CD4-positive, CD25-positive, alpha-beta regulatory T cell (primary cell): ENCODE measurements around the gene CAMKMT. TPM values are rescaled to one million over a fixed set of nuclear protein-coding genes. Genes with fewer than 3 reads are reported as not detected.
A peak's percentile ranks its signal among the peaks of the same experiment; 100 is the strongest.

Source experiments
- ATAC-seq, 2 donors: fragments of 150-1000 bp; cut with Tn5 transposase; one replicate each; pipeline ENCODE4 v1.10.0; 2021; ENCODE audit warnings: low read depth in 2 of 2, moderate number of reproducible peaks in 2 of 2, moderate library complexity in 1 of 2
- DNase-seq, 3 donors: peaks; one replicate each; pipeline versions ENCODE4 v3.0.0 to v3.0.0-alpha.2; 2012 to 2022; ENCODE audit warnings: mixed read lengths in 1 of 3
- H3K27ac ChIP-seq: one replicate; pipeline ENCODE4 v1.7.0; 2013; ENCODE audit warnings: mild to moderate bottlenecking, low read length; ENCODE audit not compliant: insufficient read depth, poor library complexity, severe bottlenecking
- H3K27me3 ChIP-seq: one replicate; pipeline ENCODE4 v1.7.0; 2013; ENCODE audit warnings: low read length; ENCODE audit not compliant: control insufficient read depth, insufficient read depth
- H3K36me3 ChIP-seq: one replicate; pipeline ENCODE4 v1.7.0; 2013; ENCODE audit warnings: mild to moderate bottlenecking, low read length, moderate library complexity; ENCODE audit not compliant: control insufficient read depth, insufficient read depth
- H3K4me1 ChIP-seq: 2 replicates; pipeline ENCODE4 v1.7.0; 2013; ENCODE audit warnings: mild to moderate bottlenecking, low read length; ENCODE audit not compliant: insufficient read depth, control insufficient read depth, poor library complexity, severe bottlenecking
- H3K4me3 ChIP-seq: one replicate; pipeline ENCODE4 v1.7.0; 2013; ENCODE audit warnings: low read depth, mild to moderate bottlenecking, low read length, moderate library complexity
- H3K9me3 ChIP-seq, 2 experiments: 1 replicate in 1 of 2; 2 replicates in 1 of 2; pipeline ENCODE4 v1.7.0; 2013; ENCODE audit warnings: low read length in 2 of 2, mild to moderate bottlenecking in 1 of 2, moderate library complexity in 1 of 2; ENCODE audit not compliant: control insufficient read depth in 2 of 2
- H3K27ac Mint-ChIP-seq, 3 donors: one replicate each; pipeline ENCODE4 v1.8.0; 2020 to 2022; ENCODE audit warnings: mild to moderate bottlenecking in 3 of 3, mixed read lengths in 3 of 3, moderate library complexity in 2 of 3
- H3K27me3 Mint-ChIP-seq: one replicate; pipeline ENCODE4 v1.8.0; 2022; ENCODE audit warnings: mild to moderate bottlenecking, mixed read lengths
- H3K36me3 Mint-ChIP-seq: one replicate; pipeline ENCODE4 v1.8.0; 2020; ENCODE audit warnings: mixed read lengths
- H3K4me1 Mint-ChIP-seq, 4 donors: one replicate each; pipeline ENCODE4 v1.8.0; 2020 to 2022; ENCODE audit warnings: mixed read lengths in 4 of 4, mild to moderate bottlenecking in 1 of 4
- H3K4me3 Mint-ChIP-seq, 4 donors: one replicate each; pipeline ENCODE4 v1.8.0; 2020 to 2022; ENCODE audit warnings: mild to moderate bottlenecking in 4 of 4, mixed read lengths in 4 of 4, moderate library complexity in 3 of 4
- H3K9me3 Mint-ChIP-seq, 7 donors: one replicate each; pipeline ENCODE4 v1.8.0; 2020 to 2022; ENCODE audit warnings: mixed read lengths in 7 of 7, mild to moderate bottlenecking in 3 of 7, moderate library complexity in 2 of 7
- polyA plus RNA-seq, 4 donors: library from polyadenylated mRNA; unstranded; fragments of 300-500 nt; fragmentation: Illumina TruSeq; gene quantifications; one replicate each; pipeline ENCODE4 v1.2.3, GENCODE V29; 2021
- total RNA-seq: library from RNA; stranded (reverse); gene quantifications from one replicate; pipeline ENCODE4 v1.2.3, GENCODE V29; 2022

The CAMKMT gene
- total and polyA plus RNA-seq, 5 donors from 2014 or later = 17.6 to 27.6 (median 19.5) TPM

- no peaks in the 10 kb centered on the region for H3K9me3 ChIP-seq
- peaks cover 7% of the 10 kb centered on the region for H3K27me3 Mint-ChIP-seq
- DNase-seq (no peak), ATAC-seq (no peak)
- H3K4me3 ChIP-seq = no peak overlapping the region
- peaks cover 22% of the 10 kb centered on the region for H3K36me3 Mint-ChIP-seq
- no peaks in the 10 kb centered on the region for H3K27me3 ChIP-seq
- no peaks in the 10 kb centered on the region for H3K9me3 Mint-ChIP-seq
- H3K4me3 Mint-ChIP-seq = no peak overlapping the region
- H3K27ac ChIP-seq = no peak overlapping the region
- H3K4me1 Mint-ChIP-seq = peaks cover 0 to 5% (median 0%) of the 10 kb centered on the region in 4 donors
- no peak overlapping the region for H3K27ac Mint-ChIP-seq
- H3K36me3 ChIP-seq = no peaks in the 10 kb centered on the region
- H3K4me1 ChIP-seq = no peaks in the 10 kb centered on the region
Measured at GRCh38 chr2:44772669-44773378, 411.1 kb downstream of the CAMKMT start.

- ATAC-seq = no peak
- H3K36me3 ChIP-seq = no peaks in the 10 kb centered on the region
Measured at GRCh38 chr2:44774826-44775492, 413.2 kb downstream of the CAMKMT start.

GRCh38 chr2:44777036-44777435, 415.3 kb downstream of the CAMKMT start:
- no peak for DNase-seq
- Histone ChIP-seq H3K4me1 (no peaks in the 10 kb centered on the region), H3K27me3 (no peaks in the 10 kb centered on the region), H3K9me3 (no peaks in the 10 kb centered on the region), H3K4me3 (no peak overlapping the region), H3K36me3 (no peaks in the 10 kb centered on the region), H3K27ac (no peak overlapping the region)
- no peak overlapping the region for H3K27ac Mint-ChIP-seq
- H3K9me3 Mint-ChIP-seq = peaks cover 0 to 4% (median 0%) of the 10 kb centered on the region in 7 donors
- H3K27me3 Mint-ChIP-seq = no peaks in the 10 kb centered on the region
- H3K4me3 Mint-ChIP-seq = no peak overlapping the region
- peaks cover 22% of the 10 kb centered on the region for H3K36me3 Mint-ChIP-seq
- peaks cover 0 to 2% (median 0%) of the 10 kb centered on the region in 4 donors for H3K4me1 Mint-ChIP-seq
- no peak for ATAC-seq

More at GRCh38 chr2:44774826-44775492, 413.2 kb downstream of the CAMKMT start:
- H3K27ac ChIP-seq = no peak overlapping the region
- Mint-ChIP-seq H3K27me3 (peaks cover 4% of the 10 kb centered on the region), H3K4me3 (no peak overlapping the region), H3K27ac (no peak overlapping the region), H3K36me3 (peaks cover 23% of the 10 kb centered on the region), H3K4me1 (peaks cover 0 to 2% (median 0%) of the 10 kb centered on the region in 4 donors), H3K9me3 (no peaks in the 10 kb centered on the region)
- no peaks in the 10 kb centered on the region for H3K27me3 ChIP-seq
- no peak for DNase-seq
- H3K9me3 ChIP-seq = no peaks in the 10 kb centered on the region
- no peaks in the 10 kb centered on the region for H3K4me1 ChIP-seq
- no peak overlapping the region for H3K4me3 ChIP-seq

- Histone ChIP-seq H3K4me3 (no peak overlapping the region), H3K4me1 (no peaks in the 10 kb centered on the region), H3K9me3 (no peaks in the 10 kb centered on the region), H3K27me3 (no peaks in the 10 kb centered on the region), H3K27ac (no peak overlapping the region), H3K36me3 (no peaks in the 10 kb centered on the region)
- Mint-ChIP-seq H3K4me1 (peaks cover 0 to 2% (median 0%) of the 10 kb centered on the region in 4 donors), H3K27me3 (no peaks in the 10 kb centered on the region), H3K36me3 (peaks cover 17% of the 10 kb centered on the region), H3K27ac (peak overlapping the region in 1 of 3 donors; percentile 61), H3K9me3 (peaks cover 0 to 4% (median 0%) of the 10 kb centered on the region in 7 donors), H3K4me3 (peak overlapping the region in 1 of 4 donors; percentile 8)
- DNase-seq (peak in 1 of 3 donors; percentile 39), ATAC-seq (no peak)
Measured at GRCh38 chr2:44777537-44777936, 415.8 kb downstream of the CAMKMT start.

- Histone ChIP-seq H3K9me3 (no peaks in the 10 kb centered on the region), H3K4me1 (no peaks in the 10 kb centered on the region), H3K27ac (no peak overlapping the region), H3K4me3 (no peak overlapping the region), H3K36me3 (no peaks in the 10 kb centered on the region), H3K27me3 (no peaks in the 10 kb centered on the region)
- DNase-seq (no peak), ATAC-seq (no peak)
- Mint-ChIP-seq H3K4me3 (no peak overlapping the region), H3K27me3 (no peaks in the 10 kb centered on the region), H3K4me1 (peaks cover 0 to 2% (median 0%) of the 10 kb centered on the region in 4 donors), H3K36me3 (peaks cover 12% of the 10 kb centered on the region), H3K27ac (peak overlapping the region in 1 of 3 donors; percentile 57), H3K9me3 (peaks cover 0 to 4% (median 0%) of the 10 kb centered on the region in 7 donors)
Measured at GRCh38 chr2:44778221-44778654, 416.5 kb downstream of the CAMKMT start.

GRCh38 chr2:44778671-44779476, 417.1 kb downstream of the CAMKMT start:
- H3K4me1 ChIP-seq = no peaks in the 10 kb centered on the region
- peaks cover 0 to 4% (median 0%) of the 10 kb centered on the region in 7 donors for H3K9me3 Mint-ChIP-seq
- DNase-seq (no peak), ATAC-seq (peak in 1 of 2 donors; percentile 31)
- no peak overlapping the region for H3K27ac Mint-ChIP-seq
- H3K27ac ChIP-seq = no peak overlapping the region
- peaks cover 12% of the 10 kb centered on the region for H3K36me3 Mint-ChIP-seq
- H3K4me3 Mint-ChIP-seq = no peak overlapping the region
- H3K4me1 Mint-ChIP-seq = peaks cover 0 to 2% (median 0%) of the 10 kb centered on the region in 4 donors
- H3K27me3 ChIP-seq = no peaks in the 10 kb centered on the region
- no peaks in the 10 kb centered on the region for H3K9me3 ChIP-seq
- H3K4me3 ChIP-seq = no peak overlapping the region
- no peaks in the 10 kb centered on the region for H3K36me3 ChIP-seq
- no peaks in the 10 kb centered on the region for H3K27me3 Mint-ChIP-seq

- H3K27ac Mint-ChIP-seq = no peak overlapping the region
- H3K27me3 ChIP-seq = no peaks in the 10 kb centered on the region
- H3K9me3 Mint-ChIP-seq = peaks cover 0 to 4% (median 1%) of the 10 kb centered on the region in 7 donors
- H3K9me3 ChIP-seq = no peaks in the 10 kb centered on the region
- peaks cover 12% of the 10 kb centered on the region for H3K36me3 Mint-ChIP-seq
- no peak overlapping the region for H3K27ac ChIP-seq
- H3K4me1 ChIP-seq = no peaks in the 10 kb centered on the region
- no peak for DNase-seq
- no peak overlapping the region for H3K4me3 Mint-ChIP-seq
- H3K4me3 ChIP-seq = no peak overlapping the region
- no peaks in the 10 kb centered on the region for H3K27me3 Mint-ChIP-seq
- no peaks in the 10 kb centered on the region for H3K36me3 ChIP-seq
- ATAC-seq = no peak
- H3K4me1 Mint-ChIP-seq = peaks cover 0 to 2% (median 0%) of the 10 kb centered on the region in 4 donors
Measured at GRCh38 chr2:44779793-44780192, 418.0 kb downstream of the CAMKMT start.
